Ureter (tissue), 1 donor: ENCODE results near the gene DIP2A. TPM values are rescaled to one million over a fixed set of nuclear protein-coding genes. Genes with fewer than 3 reads are reported as not detected.
"Not testable (repeated sequence)": the region's sequence is repeated elsewhere in the genome, so short reads cannot be mapped to it uniquely, and the experiment has no call there.

Experiments used
- DNase-seq: peaks from one replicate; pipeline ENCODE4 v3.0.0-alpha.2; 2020; ENCODE audit warnings: low spot score
- total RNA-seq: library from RNA; stranded (reverse); gene quantifications from one replicate; pipeline ENCODE4 v1.2.4, GENCODE V29; 2023
- donor health status: DM: yes; HTN: yes; CAD: no.

The DIP2A gene
- total RNA-seq, 1 donor from 2014 or later, result 52.9 TPM

DNA sequence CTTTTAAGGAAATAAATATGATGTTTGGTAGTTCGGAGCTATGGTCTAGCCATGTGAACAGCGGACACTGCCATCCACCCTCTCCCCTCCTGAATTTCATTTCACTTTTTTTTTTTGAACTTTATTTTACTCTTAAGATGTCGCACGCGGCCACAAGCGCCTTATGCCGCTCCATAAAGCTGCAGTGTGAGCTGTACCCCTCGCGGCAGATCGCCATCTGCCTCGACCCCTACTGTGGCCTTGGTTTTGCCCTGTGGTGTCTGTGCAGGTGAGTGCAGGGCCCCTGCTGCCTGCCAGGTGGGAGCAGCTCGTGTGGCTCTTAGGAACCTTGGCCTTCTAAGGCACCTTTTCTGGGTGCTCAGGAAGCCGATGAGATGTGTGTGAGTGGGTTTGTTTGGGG lies 98.1 kb downstream of the DIP2A start:
- DNase-seq, result no peak

DNA sequence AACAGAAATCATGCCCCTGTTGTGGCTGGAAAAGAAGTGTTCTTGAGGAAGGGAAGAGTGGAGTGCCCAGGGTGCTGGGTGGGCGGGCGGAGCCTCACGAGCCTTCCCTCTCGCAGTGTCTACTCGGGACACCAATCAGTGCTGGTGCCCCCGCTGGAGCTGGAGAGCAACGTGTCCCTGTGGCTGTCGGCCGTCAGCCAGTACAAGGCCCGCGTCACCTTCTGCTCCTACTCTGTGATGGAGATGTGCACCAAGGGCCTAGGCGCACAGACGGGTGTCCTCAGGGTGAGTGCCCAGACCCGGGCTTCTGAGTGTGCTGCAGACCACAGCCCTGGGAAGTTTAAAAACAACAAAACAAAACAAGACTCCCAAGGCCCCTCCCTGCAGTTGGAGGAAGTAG lies 98.8 kb downstream of the DIP2A start:
- peak; percentile 34 for DNase-seq

DNA sequence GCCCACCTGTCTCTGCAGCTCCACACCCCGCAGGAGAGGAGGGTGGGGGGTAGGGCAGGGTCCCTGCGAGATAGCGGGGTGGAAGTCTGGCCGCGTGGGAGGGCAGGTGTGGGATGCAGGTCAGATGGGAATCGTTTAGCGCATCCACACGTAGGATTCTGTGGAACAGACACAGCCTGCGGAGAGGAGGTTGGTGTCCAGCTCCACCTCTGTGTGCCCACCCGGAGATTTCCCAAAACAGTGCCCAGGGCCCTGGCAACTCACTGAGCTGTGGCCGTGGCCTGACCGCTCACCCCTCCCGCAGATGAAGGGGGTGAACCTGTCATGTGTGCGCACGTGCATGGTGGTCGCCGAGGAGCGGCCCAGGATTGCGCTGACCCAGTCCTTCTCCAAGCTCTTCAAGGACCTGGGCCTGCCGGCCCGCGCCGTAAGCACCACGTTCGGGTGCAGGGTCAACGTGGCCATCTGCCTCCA lies 99.3 kb downstream of the DIP2A start:
- DNase-seq, result no peak

DNA sequence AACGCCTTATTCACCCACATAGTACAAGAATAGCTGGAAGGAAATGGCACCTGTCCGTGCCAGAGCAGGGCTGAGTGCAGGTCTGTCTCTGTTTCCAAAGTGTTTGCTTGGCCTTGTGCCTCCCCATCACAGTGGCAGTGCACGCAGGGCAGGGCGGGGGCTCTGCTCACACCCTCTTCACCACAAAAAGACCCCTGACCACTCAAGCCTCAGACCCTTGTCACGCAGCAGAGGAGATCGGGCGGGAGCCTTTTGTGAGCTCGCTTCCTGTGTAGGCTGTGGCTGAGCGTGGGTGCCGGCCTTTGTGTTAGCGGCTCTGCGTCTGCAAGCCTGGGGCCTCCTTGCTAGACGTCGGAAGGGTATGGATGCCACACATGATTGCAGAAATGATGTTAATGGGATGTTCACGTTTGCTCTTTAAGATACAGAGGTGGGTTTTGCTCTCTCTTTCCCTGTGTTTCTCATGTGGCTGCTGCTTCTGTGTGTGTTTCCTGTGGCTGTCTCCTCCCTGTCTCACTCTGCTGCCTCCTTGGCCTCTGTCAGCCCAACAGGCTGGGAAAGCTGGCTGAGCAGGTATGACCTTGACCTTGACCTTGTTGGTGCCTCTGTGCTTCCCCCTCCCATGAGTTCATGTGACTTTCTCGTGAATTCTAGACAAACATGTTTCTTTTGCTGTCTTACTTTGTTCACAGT lies 100.7 kb downstream of the DIP2A start:
- no peak for DNase-seq

DNA sequence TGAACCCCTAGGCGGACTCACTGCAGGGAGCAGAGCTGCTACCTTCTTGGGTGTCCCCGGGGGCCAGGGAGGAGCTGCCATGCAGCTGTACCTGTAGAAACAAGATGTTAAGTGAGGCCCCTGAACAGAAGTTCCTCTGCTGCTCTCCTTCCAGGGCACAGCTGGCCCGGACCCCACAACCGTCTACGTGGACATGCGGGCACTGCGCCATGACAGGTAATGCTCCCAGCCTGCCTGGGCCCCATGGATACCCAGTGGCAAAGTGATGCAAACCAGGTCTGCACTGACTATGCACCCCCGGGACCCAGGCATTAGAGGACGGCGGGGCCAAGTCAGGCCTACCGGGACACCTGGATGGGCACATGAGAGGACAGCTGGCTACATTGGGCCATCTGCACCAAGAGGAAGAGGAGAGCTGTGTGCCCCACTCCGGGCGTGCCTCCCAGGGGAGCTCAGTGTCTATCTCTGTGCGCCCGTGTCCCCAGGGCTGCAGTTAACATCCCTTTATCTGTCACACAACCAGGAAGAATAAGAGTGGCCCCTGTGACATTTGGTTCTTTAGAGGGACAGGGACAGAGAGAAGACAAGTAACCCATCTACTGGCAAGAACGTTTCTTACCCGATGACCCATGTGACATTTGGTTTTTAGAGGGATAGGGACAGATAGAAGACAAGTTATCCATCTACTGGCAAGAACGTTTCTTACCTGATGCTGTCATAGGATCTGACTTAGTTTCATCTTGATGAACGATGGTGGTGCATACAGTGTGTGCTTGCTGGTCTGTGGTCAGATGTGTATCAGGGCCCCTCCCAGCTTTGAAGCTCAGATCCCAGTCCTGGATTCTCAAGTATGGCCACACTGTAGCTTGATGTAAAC lies 102.1 kb downstream of the DIP2A start:
- no peak for DNase-seq

DNA sequence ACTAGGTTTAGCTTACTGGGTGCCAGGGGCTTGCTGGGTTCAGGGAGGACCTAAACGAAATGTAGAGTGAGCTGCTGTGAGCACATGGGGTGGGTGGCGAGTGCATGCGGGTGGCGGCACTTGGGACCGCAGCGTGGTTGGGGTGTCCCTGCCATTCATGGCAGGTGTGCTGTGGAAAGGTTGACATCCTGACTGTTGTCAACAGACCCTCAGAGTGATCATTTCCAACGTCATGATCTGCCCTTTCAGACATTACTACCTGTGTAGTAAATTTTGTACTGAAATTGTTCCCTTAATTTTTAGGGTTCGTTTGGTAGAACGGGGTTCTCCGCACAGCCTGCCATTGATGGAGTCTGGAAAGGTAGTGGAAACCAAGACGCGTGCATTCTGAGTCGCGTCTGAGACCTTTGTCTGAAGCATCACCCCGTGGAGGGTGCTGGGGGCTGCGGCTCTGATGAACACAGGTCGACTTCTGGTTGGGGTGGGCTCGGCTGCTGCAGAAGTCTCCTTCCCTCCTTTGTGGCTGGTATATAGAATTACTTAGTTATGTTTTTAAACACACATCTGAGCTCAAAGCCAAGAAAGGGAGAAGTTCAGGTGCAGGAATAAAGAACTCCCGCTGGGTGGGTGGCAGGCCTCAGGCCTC lies 102.9 kb downstream of the DIP2A start:
- DNase-seq, result no peak

DNA sequence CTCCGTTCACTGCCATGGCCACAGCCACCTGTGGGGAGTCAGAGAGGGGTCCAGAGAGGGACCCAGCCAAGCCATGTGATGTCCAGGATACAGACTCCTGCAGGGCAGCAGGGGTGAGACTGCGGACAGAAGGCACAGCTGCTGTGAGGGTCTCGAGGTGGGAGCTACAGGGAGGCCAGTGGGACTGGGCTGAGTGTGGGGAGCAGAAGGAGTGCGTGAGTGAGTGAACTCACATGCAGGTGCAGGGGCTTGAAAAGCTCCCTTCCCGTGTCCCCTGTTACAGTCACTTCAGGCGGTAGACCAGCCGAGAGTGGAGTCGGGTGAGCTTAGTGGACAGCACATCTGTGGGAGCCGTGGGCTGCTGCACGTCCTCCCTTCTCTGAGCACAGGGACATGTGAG lies 103.8 kb downstream of the DIP2A start:
- no peak for DNase-seq

DNA sequence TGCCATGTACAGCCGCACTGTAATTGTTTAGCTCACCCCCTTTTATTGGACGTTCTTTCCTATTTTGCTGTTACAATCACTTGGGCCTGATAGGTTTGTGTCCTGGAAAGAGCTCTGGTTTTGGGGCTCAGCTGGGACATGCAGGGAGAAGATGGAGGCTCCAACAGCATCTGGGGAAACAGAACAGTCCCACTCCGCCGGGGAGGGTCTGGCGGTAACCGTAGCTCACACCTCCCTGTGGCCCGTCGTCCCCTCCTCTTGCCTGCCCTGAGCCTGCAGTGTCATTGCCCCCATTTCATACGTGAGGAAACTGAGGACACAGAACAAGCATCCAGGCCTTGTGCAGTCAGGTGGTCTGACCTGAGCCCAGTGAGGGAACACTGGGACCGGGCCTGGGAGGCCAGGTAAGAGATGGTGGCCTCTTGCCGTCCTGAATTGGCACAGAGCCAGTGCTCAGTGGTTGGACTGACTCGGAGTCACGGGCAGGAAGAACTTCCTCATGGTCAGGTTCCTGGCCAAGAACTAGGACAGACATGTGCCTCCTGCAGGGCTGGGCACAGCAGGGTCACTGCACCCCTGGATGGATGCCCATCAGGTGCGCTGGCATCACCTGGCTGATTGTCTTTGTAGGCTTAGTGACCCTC lies 104.4 kb downstream of the DIP2A start:
- DNase-seq, result no peak

DNA sequence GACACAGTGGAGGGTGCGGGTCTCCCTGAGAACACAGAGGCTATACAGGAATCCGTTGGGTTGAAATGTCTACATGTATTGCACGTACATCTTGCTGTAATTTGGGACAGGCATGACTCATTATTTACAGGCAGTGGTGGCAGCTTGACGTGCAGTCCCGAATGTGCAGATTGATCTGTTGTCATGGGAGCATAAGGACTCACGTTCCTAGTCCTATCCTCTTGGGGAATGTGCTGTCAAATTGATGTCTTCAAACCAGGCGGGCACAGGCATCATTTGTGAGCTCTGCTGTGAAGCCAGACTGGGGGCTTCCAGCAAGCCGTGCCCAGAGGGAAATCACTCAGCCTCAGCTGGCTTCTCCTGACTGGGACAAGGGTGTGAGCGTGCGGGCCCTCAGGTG lies 105.7 kb downstream of the DIP2A start:
- DNase-seq, result no peak

DNA sequence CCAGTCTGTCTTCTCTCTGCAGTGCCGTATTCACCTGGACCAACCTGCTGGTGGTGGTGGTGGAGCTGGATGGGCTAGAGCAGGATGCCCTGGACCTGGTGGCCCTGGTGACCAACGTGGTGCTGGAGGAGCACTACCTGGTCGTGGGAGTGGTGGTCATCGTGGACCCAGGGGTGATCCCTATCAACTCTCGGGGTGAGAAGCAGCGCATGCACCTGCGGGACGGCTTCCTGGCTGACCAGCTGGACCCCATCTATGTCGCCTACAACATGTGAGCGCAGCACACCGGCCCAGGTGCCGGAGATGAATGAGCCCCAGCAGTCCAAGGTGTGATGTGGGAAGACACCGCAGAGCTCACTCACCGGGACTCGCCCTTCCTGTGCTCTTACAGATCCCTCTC lies 108.7 kb downstream of the DIP2A start:
- no peak for DNase-seq

DNA sequence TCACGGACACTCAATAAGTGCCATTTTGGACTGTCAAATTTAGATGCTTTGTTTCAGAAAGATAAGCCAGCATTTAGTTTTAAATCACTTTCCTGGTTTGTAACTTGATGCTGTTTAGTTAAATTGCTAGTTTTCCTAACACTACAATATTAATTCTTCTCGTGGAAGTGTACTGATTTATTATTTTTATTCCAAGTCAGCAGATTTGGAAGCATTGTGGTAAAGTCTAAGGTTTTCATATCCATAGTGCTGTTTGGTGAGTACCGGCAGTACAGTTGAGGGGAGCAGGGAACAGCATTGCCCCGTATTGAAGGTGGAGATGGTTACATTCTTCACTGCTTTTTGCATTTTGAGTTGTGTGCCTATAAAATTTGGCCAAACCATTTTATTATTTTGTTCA lies 109.9 kb downstream of the DIP2A start:
- no peak for DNase-seq

DNA sequence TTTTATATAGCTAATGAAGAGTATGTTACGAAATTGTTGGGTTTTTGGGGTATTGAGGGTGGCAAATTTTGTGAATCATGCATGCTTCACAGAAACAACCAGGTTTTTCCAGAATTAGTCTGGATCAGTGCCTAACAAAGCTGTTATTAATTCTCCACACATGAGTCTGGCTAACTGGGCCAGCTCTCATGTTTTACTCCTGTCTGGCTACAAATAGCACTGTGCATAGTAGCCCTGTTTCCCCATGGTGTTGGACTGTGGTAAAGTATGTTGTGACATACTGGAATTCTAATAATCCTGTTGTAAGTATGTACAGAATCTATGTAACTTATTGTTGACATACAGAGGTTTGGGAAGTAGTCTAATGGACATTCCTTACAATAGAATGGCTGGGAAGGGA lies 110.4 kb downstream of the DIP2A start:
- DNase-seq, result no peak

DNA sequence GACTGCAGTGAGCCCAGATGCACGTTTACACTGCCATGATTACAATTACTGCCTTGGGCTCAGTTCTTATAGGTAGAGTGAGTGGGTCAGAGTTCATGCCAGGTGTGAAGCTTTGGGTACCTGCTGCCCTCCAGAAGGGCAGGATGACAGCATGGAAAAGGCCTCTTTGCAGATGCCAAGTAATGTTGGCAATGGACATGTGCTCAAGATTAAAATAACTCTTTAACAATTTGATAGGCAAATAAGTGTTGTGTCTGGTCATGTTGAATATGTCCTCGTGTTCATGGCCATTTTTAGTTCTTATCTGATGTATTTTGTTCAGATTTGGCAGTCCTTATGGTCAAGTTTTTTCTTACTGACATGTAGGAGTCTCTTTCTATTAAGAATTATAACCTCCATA lies 111.4 kb downstream of the DIP2A start:
- no peak for DNase-seq

DNA sequence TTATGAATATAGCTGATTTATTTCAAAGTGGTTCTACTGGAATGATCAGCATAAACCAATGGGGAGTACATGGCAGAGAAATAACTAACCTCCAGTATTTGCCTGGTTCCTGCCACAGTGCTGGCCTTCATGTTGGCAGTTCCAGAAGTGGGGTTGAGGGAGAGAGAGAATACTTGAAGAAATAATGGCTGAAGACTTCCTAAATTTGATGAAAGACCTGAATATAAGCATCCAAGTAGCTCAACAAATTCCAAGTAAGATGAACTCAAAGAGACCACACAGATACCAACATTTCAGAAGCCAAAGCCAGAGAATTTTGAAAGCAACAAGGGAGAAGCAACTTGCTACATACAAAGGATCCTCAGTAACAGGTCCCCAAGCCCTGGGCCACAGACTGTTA lies 111.9 kb downstream of the DIP2A start:
- no peak for DNase-seq

DNA sequence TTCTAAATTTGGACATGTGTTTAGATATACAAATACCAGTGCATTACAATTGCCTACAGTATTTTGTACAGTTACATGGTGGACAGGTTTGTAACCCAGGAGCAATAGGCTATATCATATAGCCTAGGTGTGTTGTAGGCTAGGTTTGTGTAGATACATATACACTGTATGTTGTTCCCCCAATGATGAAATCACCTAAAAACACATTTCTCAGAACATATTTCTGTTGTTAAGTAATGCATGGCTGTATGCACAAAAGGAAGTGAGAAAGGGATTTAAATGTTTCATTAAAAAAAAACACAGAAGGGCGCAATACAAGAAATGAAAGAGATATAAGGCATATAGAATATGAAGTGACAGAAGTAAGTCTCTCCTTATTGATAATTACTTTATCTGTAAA lies 114.2 kb downstream of the DIP2A start:
- DNase-seq, result no peak

DNA sequence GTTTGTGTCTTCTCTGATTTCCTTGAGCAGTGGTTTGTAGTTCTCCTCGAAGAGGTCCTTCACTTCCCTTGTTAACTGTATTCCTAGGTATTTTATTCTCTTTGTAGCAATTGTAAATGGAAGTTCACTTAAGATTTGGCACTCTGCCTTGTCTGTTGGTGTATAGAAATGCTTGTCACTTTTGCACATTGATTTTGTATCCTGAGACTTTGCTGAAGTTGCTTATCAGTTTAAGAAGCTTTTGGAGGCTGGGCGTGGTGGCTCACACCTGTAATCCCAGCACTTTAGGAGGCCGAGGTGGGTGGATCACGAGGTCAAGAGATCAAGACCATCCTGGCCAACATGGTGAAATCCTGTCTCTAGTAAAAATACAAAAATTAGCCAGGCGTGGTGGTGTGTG lies 119.1 kb downstream of the DIP2A start:
- not testable (repeated sequence) for DNase-seq

DNA sequence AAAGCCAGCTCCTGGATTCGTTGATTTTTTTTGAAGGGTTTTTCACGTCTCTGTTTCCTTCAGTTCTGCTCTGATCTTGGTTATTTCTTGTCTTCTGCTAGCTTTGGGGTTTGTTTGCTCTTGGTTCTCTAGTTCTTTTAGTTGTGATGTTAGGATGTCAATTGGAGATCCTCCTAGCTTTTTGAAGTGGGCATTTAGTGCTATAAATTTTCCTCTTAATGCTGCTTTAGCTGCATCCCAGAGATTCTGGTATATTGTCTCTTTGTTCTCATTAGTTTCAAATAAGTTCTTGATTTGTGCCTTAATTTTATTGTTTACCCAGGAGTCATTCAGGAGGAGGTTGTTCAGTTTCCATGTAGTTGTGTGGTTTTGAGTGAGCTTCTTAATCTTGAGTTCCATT lies 120.7 kb downstream of the DIP2A start:
- DNase-seq, result not testable (repeated sequence)

DNA sequence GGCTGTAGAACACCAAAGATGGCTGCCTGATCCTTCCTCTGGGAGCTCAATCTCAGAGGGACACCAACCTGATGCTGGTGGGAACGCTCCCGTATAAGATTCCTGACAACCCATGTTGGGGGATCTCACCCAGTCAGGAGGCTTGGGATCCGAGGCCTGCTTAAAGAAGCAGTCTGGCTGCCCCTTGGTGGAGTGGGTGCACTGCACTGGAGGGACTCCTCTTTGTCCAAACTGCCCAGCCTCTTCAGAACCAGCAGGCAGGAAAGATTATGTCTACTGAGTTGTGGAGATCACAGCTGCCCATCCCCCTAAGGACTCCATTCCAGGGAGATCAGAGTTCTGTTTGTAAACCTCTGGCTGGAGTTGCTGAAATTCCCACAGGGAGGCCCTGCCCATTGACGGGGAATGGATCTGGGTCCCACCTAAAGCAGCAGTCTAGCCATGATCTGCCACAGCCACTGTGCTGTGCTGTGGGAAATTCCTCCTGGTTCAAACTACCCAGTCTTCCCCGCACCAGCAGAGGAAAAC lies 123.2 kb downstream of the DIP2A start:
- DNase-seq, result no peak

DNA sequence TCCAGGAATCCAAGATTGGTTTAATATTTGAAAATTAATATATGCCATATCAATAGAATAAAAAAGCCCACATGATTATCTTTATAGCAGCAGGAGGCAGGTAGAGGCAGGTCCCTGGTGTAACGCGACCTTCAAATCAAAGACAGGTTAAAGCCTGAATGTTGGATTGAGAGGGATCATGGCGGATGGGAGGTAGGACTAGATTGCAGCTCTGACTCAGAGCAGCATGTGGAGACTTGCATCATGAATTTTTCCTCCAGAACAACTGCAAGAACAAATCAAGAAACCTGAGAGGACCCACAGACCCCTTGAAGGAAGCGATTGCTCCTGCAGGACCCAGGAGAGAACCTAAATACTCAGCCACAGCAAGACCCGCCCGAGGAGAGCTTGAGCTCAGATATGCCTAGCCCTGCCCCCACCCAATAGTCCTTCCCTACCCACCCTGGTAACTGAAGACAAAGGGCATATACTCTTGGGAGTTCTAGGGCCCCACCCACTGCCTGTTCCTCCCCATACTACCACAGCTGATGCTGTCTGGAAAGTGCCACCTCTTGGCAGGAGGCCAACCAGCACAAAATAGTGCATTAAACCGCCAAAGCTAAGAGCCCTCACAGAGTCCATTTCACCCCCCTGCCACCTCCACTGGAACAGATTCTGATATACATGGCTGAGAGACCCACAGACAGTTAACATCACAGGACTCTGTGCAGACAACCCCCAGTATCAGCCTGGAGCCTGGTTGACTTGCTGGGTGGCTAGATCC lies 126.7 kb downstream of the DIP2A start:
- no peak for DNase-seq

DNA sequence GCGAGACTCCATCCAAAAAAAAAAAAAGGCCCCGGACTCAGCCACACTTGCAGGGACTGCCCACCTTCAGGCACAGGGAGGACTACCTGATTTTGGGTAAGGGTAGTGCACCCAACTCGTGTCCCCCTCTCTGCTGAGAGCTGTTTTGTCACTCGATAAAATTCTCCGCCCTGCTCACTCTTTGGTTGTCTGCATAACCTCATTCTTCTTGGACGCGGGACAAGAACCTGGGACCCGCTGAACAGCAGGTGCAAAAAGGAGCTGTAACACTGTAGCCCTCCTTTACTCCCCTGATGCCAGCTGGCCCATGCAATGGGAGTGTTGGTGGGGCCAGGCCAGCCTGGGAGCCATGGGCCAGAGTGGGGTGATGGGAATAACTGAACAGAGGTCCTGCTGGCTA lies 135.6 kb downstream of the DIP2A start:
- no peak for DNase-seq

DNA sequence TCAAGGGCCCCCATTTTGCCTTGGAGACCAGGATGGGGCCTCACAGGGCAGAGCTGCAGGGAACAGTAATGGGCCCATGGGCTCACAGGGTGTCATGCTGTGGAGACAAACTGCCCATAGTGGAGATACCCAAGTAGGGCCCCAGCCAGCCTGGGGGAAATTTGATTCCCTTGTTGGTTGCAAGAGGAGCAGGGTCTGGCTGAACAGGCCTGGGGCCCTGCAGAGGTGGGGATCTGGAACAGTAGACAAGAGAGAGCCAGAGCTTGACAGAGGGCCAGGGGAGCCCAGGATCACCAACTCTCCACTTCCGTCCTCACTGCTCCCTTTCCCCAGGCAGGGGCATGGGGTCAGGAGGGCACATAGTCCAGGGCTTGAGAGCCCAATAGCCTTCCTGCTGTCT lies 137.5 kb downstream of the DIP2A start:
- no peak for DNase-seq
